ENCODE measurements around the gene FAM98A. TPM values are rescaled to one million over a fixed set of nuclear protein-coding genes. Genes with fewer than 3 reads are reported as not detected.

FAM98A gene
- total RNA-seq, 2 donors from 2014 or later: 34.7 to 49.0 TPM

- H3K36me3 Mint-ChIP-seq: no peaks in the 10 kb centered on the region
- no peaks in the 10 kb centered on the region for H3K9me3 Mint-ChIP-seq
- ATAC-seq: no peak
- peak overlapping the region in 1 of 2 donors; percentile 26 for H3K27ac Mint-ChIP-seq
- no peak for DNase-seq (ENCODE audit: low spot score in 2 of 2)
Measured at GRCh38 chr2:33605056-33605455, 6.0 kb upstream of the FAM98A start.

- H3K9me3 Mint-ChIP-seq: no peaks in the 10 kb centered on the region
- DNase-seq (ENCODE audit: low spot score in 2 of 2): no peak
- H3K36me3 Mint-ChIP-seq: peaks cover 4 to 14% of the 10 kb centered on the region in 2 donors
- ATAC-seq: no peak
- no peak overlapping the region for H3K27ac Mint-ChIP-seq
Measured at GRCh38 chr2:33603416-33603815, 4.3 kb upstream of the FAM98A start.

GRCh38 chr2:33602201-33602830 is 3.2 kb upstream of the FAM98A start:
- peaks cover 7 to 16% of the 10 kb centered on the region in 2 donors for H3K36me3 Mint-ChIP-seq
- H3K9me3 Mint-ChIP-seq: no peaks in the 10 kb centered on the region
- ATAC-seq: no peak
- no peak overlapping the region for H3K27ac Mint-ChIP-seq
- no peak for DNase-seq (ENCODE audit: low spot score in 2 of 2)

GRCh38 chr2:33599943-33600192 is 769 bp upstream of the FAM98A start:
- DNase-seq (ENCODE audit: low spot score in 2 of 2): no peak
- no peak for ATAC-seq
- H3K9me3 Mint-ChIP-seq: no peaks in the 10 kb centered on the region
- peaks cover 10 to 16% of the 10 kb centered on the region in 2 donors for H3K36me3 Mint-ChIP-seq
- H3K27ac Mint-ChIP-seq: peak overlapping the region; percentile 96 to 99

GRCh38 chr2:33598561-33599174 is 431 bp downstream of the FAM98A start:
- Mint-ChIP-seq H3K36me3 (peaks cover 16 to 18% of the 10 kb centered on the region in 2 donors), H3K9me3 (no peaks in the 10 kb centered on the region), H3K27ac (peak overlapping the region; percentile 96 to 99)
- DNase-seq (ENCODE audit: low spot score in 2 of 2) (peak; percentile 50 to 63), ATAC-seq (peak; percentile 61 to 65)

- Mint-ChIP-seq H3K36me3 (peaks cover 16 to 30% of the 10 kb centered on the region in 2 donors), H3K27ac (peak overlapping the region in 1 of 2 donors; percentile 99), H3K9me3 (no peaks in the 10 kb centered on the region)
- DNase-seq (ENCODE audit: low spot score in 2 of 2) (no peak), ATAC-seq (no peak)
Measured at GRCh38 chr2:33597026-33597425, 2.1 kb downstream of the FAM98A start.

GRCh38 chr2:33595385-33595784 is 3.7 kb downstream of the FAM98A start:
- H3K9me3 Mint-ChIP-seq: no peaks in the 10 kb centered on the region
- H3K36me3 Mint-ChIP-seq: peaks cover 16 to 30% of the 10 kb centered on the region in 2 donors
- peak overlapping the region in 1 of 2 donors; percentile 29 for H3K27ac Mint-ChIP-seq
- ATAC-seq: no peak
- DNase-seq (ENCODE audit: low spot score in 2 of 2): no peak

GRCh38 chr2:33589444-33589843 is 9.7 kb downstream of the FAM98A start:
- DNase-seq (ENCODE audit: low spot score in 2 of 2): no peak
- ATAC-seq: no peak
- Mint-ChIP-seq H3K36me3 (peaks cover 0 to 23% of the 10 kb centered on the region in 2 donors), H3K9me3 (no peaks in the 10 kb centered on the region), H3K27ac (no peak overlapping the region)

- DNase-seq (ENCODE audit: low spot score in 2 of 2) (no peak), ATAC-seq (no peak)
- H3K9me3 Mint-ChIP-seq: no peaks in the 10 kb centered on the region
- no peak overlapping the region for H3K27ac Mint-ChIP-seq
- peaks cover 0 to 15% of the 10 kb centered on the region in 2 donors for H3K36me3 Mint-ChIP-seq
Measured at GRCh38 chr2:33588232-33588631, 10.9 kb downstream of the FAM98A start.

GRCh38 chr2:33586766-33587165 is 12.3 kb downstream of the FAM98A start:
- ATAC-seq (no peak), DNase-seq (ENCODE audit: low spot score in 2 of 2) (no peak)
- Mint-ChIP-seq H3K27ac (no peak overlapping the region), H3K36me3 (peaks cover 4 to 13% of the 10 kb centered on the region in 2 donors), H3K9me3 (no peaks in the 10 kb centered on the region)

- H3K27ac Mint-ChIP-seq: no peak overlapping the region
- DNase-seq (ENCODE audit: low spot score in 2 of 2): no peak
- ATAC-seq: no peak
- H3K9me3 Mint-ChIP-seq: no peaks in the 10 kb centered on the region
- peaks cover 4 to 18% of the 10 kb centered on the region in 2 donors for H3K36me3 Mint-ChIP-seq
Measured at GRCh38 chr2:33583194-33583938, 15.7 kb downstream of the FAM98A start.

- ATAC-seq (no peak), DNase-seq (ENCODE audit: low spot score in 2 of 2) (no peak)
- peaks cover 4 to 18% of the 10 kb centered on the region in 2 donors for H3K36me3 Mint-ChIP-seq
- peak overlapping the region in 1 of 2 donors; percentile 66 for H3K27ac Mint-ChIP-seq
- no peaks in the 10 kb centered on the region for H3K9me3 Mint-ChIP-seq
Measured at GRCh38 chr2:33581872-33582271, 17.2 kb downstream of the FAM98A start.

GRCh38 chr2:33579227-33579626 is 19.9 kb downstream of the FAM98A start:
- DNase-seq (ENCODE audit: low spot score in 2 of 2): no peak
- peaks cover 4 to 11% of the 10 kb centered on the region in 2 donors for H3K36me3 Mint-ChIP-seq
- no peaks in the 10 kb centered on the region for H3K9me3 Mint-ChIP-seq
- ATAC-seq: no peak
- no peak overlapping the region for H3K27ac Mint-ChIP-seq

GRCh38 chr2:33577668-33578067 is 21.4 kb downstream of the FAM98A start:
- DNase-seq (ENCODE audit: low spot score in 2 of 2) (no peak), ATAC-seq (no peak)
- Mint-ChIP-seq H3K27ac (no peak overlapping the region), H3K36me3 (peaks cover 4 to 11% of the 10 kb centered on the region in 2 donors), H3K9me3 (no peaks in the 10 kb centered on the region)

- H3K9me3 Mint-ChIP-seq: no peaks in the 10 kb centered on the region
- peaks cover 1 to 7% of the 10 kb centered on the region in 2 donors for H3K36me3 Mint-ChIP-seq
- ATAC-seq (no peak), DNase-seq (ENCODE audit: low spot score in 2 of 2) (no peak)
- no peak overlapping the region for H3K27ac Mint-ChIP-seq
Measured at GRCh38 chr2:33577084-33577483, 22.0 kb downstream of the FAM98A start.

- Mint-ChIP-seq H3K36me3 (no peaks in the 10 kb centered on the region), H3K9me3 (no peaks in the 10 kb centered on the region), H3K27ac (no peak overlapping the region)
- ATAC-seq (no peak), DNase-seq (ENCODE audit: low spot score in 2 of 2) (no peak)
Measured at GRCh38 chr2:33573657-33574056, 25.4 kb downstream of the FAM98A start.

- no peaks in the 10 kb centered on the region for H3K36me3 Mint-ChIP-seq
- no peak for ATAC-seq
- H3K27ac Mint-ChIP-seq: no peak overlapping the region
- no peaks in the 10 kb centered on the region for H3K9me3 Mint-ChIP-seq
- DNase-seq (ENCODE audit: low spot score in 2 of 2): no peak
Measured at GRCh38 chr2:33570681-33571080, 28.4 kb downstream of the FAM98A start.

GRCh38 chr2:33561872-33562271 is 37.2 kb downstream of the FAM98A start:
- no peak for ATAC-seq
- no peak for DNase-seq (ENCODE audit: low spot score in 2 of 2)
- H3K27ac Mint-ChIP-seq: no peak overlapping the region
- no peaks in the 10 kb centered on the region for H3K9me3 Mint-ChIP-seq
- H3K36me3 Mint-ChIP-seq: peaks cover 0 to 16% of the 10 kb centered on the region in 2 donors

All from activated naive CD4-positive, alpha-beta T cell treated with anti-CD3 and anti-CD28 coated beads, Interleukin-2, amount 50 U/mL, for 72 hours (primary cell).